Measurements from ENCODE around the gene CTU2.

DNA sequence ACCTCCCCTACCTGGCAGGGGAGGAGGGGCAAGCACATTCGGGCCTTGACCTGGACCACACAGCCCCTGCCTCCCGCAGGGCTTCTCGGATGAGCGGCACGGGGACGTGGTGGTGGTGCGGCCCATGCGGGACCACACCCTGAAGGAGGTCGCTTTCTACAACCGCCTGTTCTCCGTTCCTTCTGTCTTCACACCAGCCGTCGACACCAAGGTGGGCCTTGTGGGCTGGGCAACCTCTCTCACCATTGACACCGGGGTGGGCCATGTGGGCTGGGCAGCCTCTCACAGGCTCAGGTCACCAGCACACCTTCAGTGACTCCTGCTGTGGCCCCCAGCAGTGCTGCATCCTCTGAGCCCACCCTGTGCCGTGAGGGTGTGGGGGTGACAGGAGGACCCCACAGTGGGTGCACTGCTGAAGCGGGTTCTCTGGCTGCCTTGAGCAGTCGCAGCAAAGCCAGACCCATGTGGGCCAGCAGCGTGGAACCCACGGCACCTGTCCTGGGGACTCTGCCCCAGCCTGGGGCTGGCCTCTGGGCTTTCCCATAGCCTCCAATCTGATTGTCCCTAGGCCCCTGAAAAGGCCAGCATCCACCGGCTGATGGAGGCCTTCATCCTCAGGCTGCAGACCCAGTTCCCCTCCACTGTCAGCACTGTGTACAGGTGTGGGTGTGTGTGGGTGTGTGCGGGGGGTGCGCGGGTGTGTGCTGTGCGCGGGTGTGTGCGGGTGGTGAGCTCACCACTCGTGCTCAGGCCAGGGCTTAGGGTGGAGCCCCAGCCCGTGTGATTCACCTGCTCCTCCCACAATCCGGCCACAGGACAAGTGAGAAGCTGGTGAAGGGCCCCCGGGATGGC lies 7.5 kb downstream of the CTU2 start:
- TF ChIP-seq MXI1 (IDR thresholded peaks at IDR 0.05; ENCODE audit: low read depth, low read length) (no peak), HDGF (IDR thresholded peaks at IDR 0.05) (no peak)
- TF ChIP-seq, protein P1, sequence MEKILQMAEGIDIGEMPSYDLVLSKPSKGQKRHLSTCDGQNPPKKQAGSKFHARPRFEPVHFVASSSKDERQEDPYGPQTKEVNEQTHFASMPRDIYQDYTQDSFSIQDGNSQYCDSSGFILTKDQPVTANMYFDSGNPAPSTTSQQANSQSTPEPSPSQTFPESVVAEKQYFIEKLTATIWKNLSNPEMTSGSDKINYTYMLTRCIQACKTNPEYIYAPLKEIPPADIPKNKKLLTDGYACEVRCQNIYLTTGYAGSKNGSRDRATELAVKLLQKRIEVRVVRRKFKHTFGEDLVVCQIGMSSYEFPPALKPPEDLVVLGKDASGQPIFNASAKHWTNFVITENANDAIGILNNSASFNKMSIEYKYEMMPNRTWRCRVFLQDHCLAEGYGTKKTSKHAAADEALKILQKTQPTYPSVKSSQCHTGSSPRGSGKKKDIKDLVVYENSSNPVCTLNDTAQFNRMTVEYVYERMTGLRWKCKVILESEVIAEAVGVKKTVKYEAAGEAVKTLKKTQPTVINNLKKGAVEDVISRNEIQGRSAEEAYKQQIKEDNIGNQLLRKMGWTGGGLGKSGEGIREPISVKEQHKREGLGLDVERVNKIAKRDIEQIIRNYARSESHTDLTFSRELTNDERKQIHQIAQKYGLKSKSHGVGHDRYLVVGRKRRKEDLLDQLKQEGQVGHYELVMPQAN (conservative IDR thresholded peaks at IDR 0.05): no peak

Data from GM12878 (cell line).